Endothelial cell of umbilical vein (primary cell): ENCODE data around the gene C8A. TPM values are rescaled to one million over a fixed set of nuclear protein-coding genes. Genes with fewer than 3 reads are reported as not detected.

ENCODE experiments used
- BruUV-seq: library from RNA; stranded (reverse); fragments of 400-500 nt; replicated peaks from 2 replicates; lab custom pipeline; 2021; lab: Mats Ljungman, UMichigan
- CTCF ChIA-PET: fragments of 300-600, 350-600 bp; sonication (Branson Sonifier 250); formaldehyde crosslinking; loops from one replicate; lab custom pipeline; 2021; ENCODE audit warnings: antibody characterized with exemption, inconsistent platforms; lab: Charles Lee
- POLR2A ChIA-PET: fragments of 300-600, 350-600 bp; sonication (Branson Sonifier 250); formaldehyde crosslinking; loops from one replicate; lab custom pipeline; 2021; ENCODE audit warnings: antibody characterized with exemption, inconsistent platforms; lab: Charles Lee
- DNase-seq: peaks from one replicate; pipeline ENCODE4 v3.0.0-alpha.2; 2011; ENCODE audit warnings: low read depth, low spot score
- FAIRE-seq: peaks from 2 replicates; lab custom pipeline; 2011; peaks lifted over from hg19 to GRCh38; lab: Jason Lieb, UNC
- H2AFZ ChIP-seq: 2 replicates; pipeline ENCODE4 v1.6.0; 2012; ENCODE audit warnings: low read depth, low read length, control low read depth, inconsistent platforms
- H3K27ac ChIP-seq: 2 replicates; pipeline ENCODE4 v1.5.1; 2011; ENCODE audit warnings: low read depth, mild to moderate bottlenecking, control low read depth, low read length, moderate library complexity; ENCODE audit not compliant: insufficient read depth
- H3K27me3 ChIP-seq, 2 experiments: 2 replicates each; pipeline versions ENCODE4 v1.6.0 to v1.6.1; 2011; ENCODE audit warnings: low read length in 2 of 2, mixed read lengths in 1 of 2; ENCODE audit not compliant: control insufficient read depth in 2 of 2, insufficient read depth in 2 of 2
- H3K36me3 ChIP-seq, 2 experiments: 2 replicates in 1 of 2; 3 replicates in 1 of 2; pipeline ENCODE4 v1.5.1; 2011; ENCODE audit warnings: low read length in 2 of 2, mild to moderate bottlenecking in 1 of 2, moderate library complexity in 1 of 2; ENCODE audit not compliant: control insufficient read depth in 2 of 2, insufficient read depth in 2 of 2; ENCODE audit errors: extremely low read depth in 1 of 2
- H3K4me1 ChIP-seq: 3 replicates; pipeline ENCODE4 v1.5.1; 2011; ENCODE audit warnings: mild to moderate bottlenecking, low read length; ENCODE audit not compliant: control insufficient read depth, insufficient read depth; ENCODE audit errors: extremely low read depth
- H3K4me2 ChIP-seq: 2 replicates; pipeline ENCODE4 v1.6.1; 2011; ENCODE audit warnings: low read length, control low read depth, mixed read lengths; ENCODE audit not compliant: insufficient read depth
- H3K4me3 ChIP-seq, 3 experiments: fragments of 200-600 bp in 1 of 3; sonication (generic), shearing (Covaris generic) in 1 of 3; replicated peaks in 1 of 3; 2 replicates each; pipeline ENCODE4 v1.5.1; 2011 to 2016; ENCODE audit warnings: control low read depth in 3 of 3, low read length in 3 of 3, mild to moderate bottlenecking in 2 of 3, inconsistent platforms in 1 of 3, low read depth in 1 of 3, moderate library complexity in 1 of 3; ENCODE audit not compliant: insufficient read depth in 1 of 3
- H3K79me2 ChIP-seq: 2 replicates; pipeline ENCODE4 v1.6.0; 2012; ENCODE audit warnings: low read length, inconsistent platforms; ENCODE audit not compliant: control insufficient read depth, insufficient read depth
- H3K9ac ChIP-seq: replicated peaks from 2 replicates; pipeline ENCODE3; 2011; ENCODE audit warnings: low read length, control low read depth; ENCODE audit not compliant: insufficient read depth; ENCODE audit errors: extremely low read depth
- H3K9me1 ChIP-seq: replicated peaks from 3 replicates; pipeline ENCODE4 v1.6.0; 2011; ENCODE audit warnings: mild to moderate bottlenecking, low read length; ENCODE audit not compliant: control insufficient read depth, insufficient read depth; ENCODE audit errors: extremely low read depth
- H3K9me3 ChIP-seq: replicated peaks from 2 replicates; pipeline ENCODE4 v1.5.1; 2012; ENCODE audit warnings: low read length, inconsistent platforms; ENCODE audit not compliant: control insufficient read depth, insufficient read depth
- H4K20me1 ChIP-seq: replicated peaks from 2 replicates; pipeline ENCODE3; 2011; ENCODE audit warnings: mild to moderate bottlenecking, low read length; ENCODE audit not compliant: control insufficient read depth, insufficient read depth; ENCODE audit errors: extremely low read depth
- CTCF ChIP-seq, 2 donors: IDR thresholded peaks; 1 replicate in 1 of 2; 2 replicates in 1 of 2; pipeline ENCODE4 v1.5.1; 2011; ENCODE audit warnings: low read length in 2 of 2, mild to moderate bottlenecking in 2 of 2, moderate library complexity in 2 of 2, control low read depth in 1 of 2, inconsistent platforms in 1 of 2, low read depth in 1 of 2; ENCODE audit not compliant: insufficient read depth in 1 of 2; ENCODE audit errors: extremely low read depth in 1 of 2
- EZH2 ChIP-seq: IDR thresholded peaks from 2 replicates; pipeline ENCODE4 v1.6.1; 2012; ENCODE audit warnings: borderline replicate concordance, low read depth, mild to moderate bottlenecking, moderate library complexity, low read length, inconsistent platforms; ENCODE audit not compliant: severe bottlenecking
- FOS ChIP-seq: IDR thresholded peaks from 2 replicates; pipeline ENCODE4 v1.6.1; 2011; ENCODE audit warnings: mild to moderate bottlenecking, low read length, moderate library complexity, borderline replicate concordance; ENCODE audit not compliant: insufficient read depth
- GATA2 ChIP-seq: IDR thresholded peaks from 2 replicates; pipeline ENCODE4 v1.7.0; 2011; ENCODE audit warnings: low read depth, mild to moderate bottlenecking, moderate library complexity, mixed read lengths, low read length; ENCODE audit not compliant: insufficient read length, insufficient read depth
- JUN ChIP-seq: IDR thresholded peaks from 2 replicates; pipeline ENCODE4 v1.6.1; 2011; ENCODE audit warnings: borderline replicate concordance, low read depth; ENCODE audit not compliant: insufficient read length, insufficient read depth
- MAX ChIP-seq: IDR thresholded peaks from 2 replicates; pipeline ENCODE4 v1.6.1; 2011; ENCODE audit not compliant: insufficient read depth, insufficient read length
- MYC ChIP-seq: IDR thresholded peaks from one replicate; pipeline ENCODE4 v1.6.1; 2011; ENCODE audit warnings: mild to moderate bottlenecking, low read depth, low read length
- POLR2A ChIP-seq: IDR thresholded peaks from 2 replicates; pipeline ENCODE4 v1.6.1; 2012; ENCODE audit warnings: low read depth, mild to moderate bottlenecking, control low read depth, low read length
- POLR2AphosphoS5 ChIP-seq: IDR thresholded peaks from 2 replicates; pipeline ENCODE4 v1.6.1; 2012; ENCODE audit warnings: low read depth, mild to moderate bottlenecking, control low read depth, low read length, moderate library complexity; ENCODE audit not compliant: insufficient read depth
- dilution Hi-C: fragments of 300-500 bp; cut with MboI; formaldehyde crosslinking; loops from one replicate; pipeline ENCODE4 v1.15.0; 2019; ENCODE audit warnings: low sequenced_read_pairs; ENCODE audit not compliant: extremely low pct_ligation_motif_present
- intact Hi-C: fragments of 100-400 bp; cut with micrococcal nuclease; formaldehyde crosslinking; loops from one replicate; pipeline ENCODE4 v1.10.0; 2022
- polyA plus RNA-seq, 4 experiments: library from polyadenylated mRNA; depleted of rRNA in 3 of 4; stranded (reverse) in 3 of 4; unstranded in 1 of 4; fragments of >200 nt; gene quantifications; 2 replicates each; pipeline versions ENCODE4 v1.2.1 to v1.2.3, GENCODE V29; 2011 to 2012; ENCODE audit warnings: missing spikeins in 1 of 4
- total RNA-seq: library from RNA; stranded (reverse); gene quantifications from 2 replicates; pipeline ENCODE4 v1.2.3, GENCODE V29; 2021

C8A gene
- total and polyA plus RNA-seq, 2 donors (not counting 3 experiments of a cell fraction or from before 2014, with no cell fraction given): not detected

- TF ChIP-seq MYC (no peak), FOS (no peak), POLR2AphosphoS5 (no peak), MAX (no peak), CTCF (IDR thresholded peaks at IDR 0.05; ENCODE audit: extremely low read depth in 1 of 2, insufficient read depth in 1 of 2, low read depth in 1 of 2, low read length in 2 of 2) (no peak), JUN (no peak), POLR2A (no peak), GATA2 (no peak), EZH2 (no peak)
- no TSS peak for BruUV-seq
- intact Hi-C loops: no loop called here
- ChIA-PET CTCF (interaction anchor here (1.2 kb wide), 1 partner anchor 12 kb away, joined by 3 read pairs; no protein-coding TSS in a partner anchor), POLR2A (no interaction called here)
- DNase-seq: no peak
- no peaks in the 10 kb centered on the region for H3K9me3 ChIP-seq
- no peak for FAIRE-seq
- H2AFZ ChIP-seq: no peak overlapping the region
- dilution Hi-C loops: no loop called here
- H3K4me1 ChIP-seq: no peaks in the 10 kb centered on the region
- no peak overlapping the region for H3K9ac ChIP-seq
- H3K27me3 ChIP-seq: no peaks in the 10 kb centered on the region
- H3K27ac ChIP-seq: no peak overlapping the region
- no peak overlapping the region for H3K4me3 ChIP-seq
- no peaks in the 10 kb centered on the region for H3K79me2 ChIP-seq
- no peaks in the 10 kb centered on the region for H3K36me3 ChIP-seq
- H3K9me1 ChIP-seq: no peaks in the 10 kb centered on the region
- H4K20me1 ChIP-seq: no peaks in the 10 kb centered on the region
- no peak overlapping the region for H3K4me2 ChIP-seq
Measured at GRCh38 chr1:56933606-56934005, 79.0 kb downstream of the C8A start.
